B cell (primary cell): ENCODE measurements around the gene ANK3. TPM values are rescaled to one million over a fixed set of nuclear protein-coding genes. Genes with fewer than 3 reads are reported as not detected.

Experiments used
- ATAC-seq: fragments of 200-7000 bp; cut with Tn5 transposase; one replicate; pipeline ENCODE4 v1.10.0; 2021; ENCODE audit warnings: low read depth, mild to moderate bottlenecking, moderate number of reproducible peaks, moderate library complexity
- CTCF ChIA-PET: fragments of 350-600 bp; sonication (Branson Sonifier 250); formaldehyde crosslinking; loops from one replicate; lab custom pipeline; 2021; ENCODE audit warnings: antibody characterized with exemption, inconsistent platforms; lab: Charles Lee
- POLR2A ChIA-PET: fragments of 350-600 bp; sonication (Branson Sonifier 250); formaldehyde crosslinking; loops from one replicate; lab custom pipeline; 2021; ENCODE audit warnings: antibody characterized with exemption; lab: Charles Lee
- DNase-seq: peaks from one replicate; pipeline ENCODE4 v3.0.0; 2013
- H2AFZ ChIP-seq: 2 replicates; pipeline ENCODE4 v1.6.1; 2012; ENCODE audit warnings: mild to moderate bottlenecking, low read depth, low read length; ENCODE audit not compliant: insufficient read depth, poor library complexity, severe bottlenecking
- H3K27ac ChIP-seq, 2 donors: 1 replicate in 1 of 2; 2 replicates in 1 of 2; pipeline ENCODE4 v1.5.1; 2012 to 2013; ENCODE audit warnings: low read length in 2 of 2, mild to moderate bottlenecking in 2 of 2, moderate library complexity in 1 of 2
- H3K27me3 ChIP-seq, 4 experiments: fragments of 200-600 bp in 1 of 4; sonication (generic) in 1 of 4; replicated peaks in 1 of 4; 1 replicate in 2 of 4; 2 replicates in 2 of 4; pipeline versions ENCODE4 v1.6.1 to v1.7.0; 2013 to 2016; ENCODE audit warnings: low read length in 3 of 4, mild to moderate bottlenecking in 2 of 4, mixed read lengths in 1 of 4, moderate library complexity in 1 of 4; ENCODE audit not compliant: insufficient read depth in 4 of 4, control insufficient read depth in 3 of 4; ENCODE audit errors: control extremely low read depth in 1 of 4
- H3K36me3 ChIP-seq, 2 experiments: replicated peaks in 1 of 2; 1 replicate in 1 of 2; 2 replicates in 1 of 2; pipeline versions ENCODE4 v1.6.1 to v1.7.1; 2013; ENCODE audit warnings: low read length in 1 of 2; ENCODE audit not compliant: insufficient read depth in 2 of 2, control insufficient read depth in 1 of 2; ENCODE audit errors: control extremely low read depth in 1 of 2, extremely low read depth in 1 of 2
- H3K4me1 ChIP-seq, 2 donors: fragments of 200-600 bp in 1 of 2; sonication (generic) in 1 of 2; 1 replicate in 1 of 2; 2 replicates in 1 of 2; pipeline versions ENCODE4 v1.5.1 to v1.6.1; 2013 to 2017; ENCODE audit warnings: low read length in 2 of 2; ENCODE audit not compliant: control insufficient read depth in 2 of 2, insufficient read depth in 2 of 2
- H3K4me2 ChIP-seq: replicated peaks from 2 replicates; pipeline ENCODE3; 2012; ENCODE audit warnings: mild to moderate bottlenecking, low read depth, low read length; ENCODE audit not compliant: poor library complexity, severe bottlenecking
- H3K4me3 ChIP-seq, 5 experiments: fragments of 200-600 bp in 1 of 5; sonication (generic) in 1 of 5; 1 replicate in 3 of 5; 2 replicates in 2 of 5; pipeline versions ENCODE4 v1.5.1 to v1.7.0; 2011 to 2016; ENCODE audit warnings: low read length in 4 of 5, mild to moderate bottlenecking in 4 of 5, low read depth in 2 of 5, control low read depth in 1 of 5, moderate library complexity in 1 of 5; ENCODE audit not compliant: insufficient read depth in 1 of 5; ENCODE audit errors: control extremely low read depth in 1 of 5, extremely low read depth in 1 of 5
- H3K79me2 ChIP-seq: fragments of 200-600 bp; sonication (generic); one replicate; pipeline ENCODE4 v1.6.0; 2016; ENCODE audit warnings: low read length; ENCODE audit not compliant: control insufficient read depth, insufficient read depth
- H3K9ac ChIP-seq: fragments of 200-600 bp; sonication (generic); 2 replicates; pipeline ENCODE4 v1.6.1; 2017; ENCODE audit warnings: mild to moderate bottlenecking, low read length, moderate library complexity
- H3K9me3 ChIP-seq, 3 donors: one replicate each; pipeline versions ENCODE4 v1.6.1 to v1.7.1; 2013; ENCODE audit warnings: low read length in 2 of 3; ENCODE audit not compliant: control insufficient read depth in 2 of 3, insufficient read depth in 1 of 3; ENCODE audit errors: control extremely low read depth in 1 of 3
- H4K20me1 ChIP-seq: 2 replicates; pipeline ENCODE4 v1.6.0; 2012; ENCODE audit warnings: mild to moderate bottlenecking, low read length; ENCODE audit not compliant: insufficient read depth, control insufficient read depth, poor library complexity, severe bottlenecking
- H3K27ac Mint-ChIP-seq: one replicate; pipeline ENCODE4 v1.8.0; 2021; ENCODE audit warnings: mixed read lengths
- H3K27me3 Mint-ChIP-seq: one replicate; pipeline ENCODE4 v1.8.0; 2021; ENCODE audit warnings: mixed read lengths
- H3K4me1 Mint-ChIP-seq: one replicate; pipeline ENCODE4 v1.8.0; 2021; ENCODE audit warnings: mixed read lengths
- H3K4me3 Mint-ChIP-seq: one replicate; pipeline ENCODE4 v1.8.0; 2021; ENCODE audit warnings: mixed read lengths
- H3K9me3 Mint-ChIP-seq: one replicate; pipeline ENCODE4 v1.8.0; 2022; ENCODE audit warnings: mixed read lengths; ENCODE audit not compliant: insufficient read depth
- EZH2 ChIP-seq: IDR thresholded peaks from 2 replicates; pipeline ENCODE4 v1.6.1; 2012; ENCODE audit warnings: borderline replicate concordance, low read depth, mild to moderate bottlenecking, moderate library complexity, low read length; ENCODE audit not compliant: insufficient read depth, poor library complexity, severe bottlenecking
- WGBS: methylation state at CpG from one replicate; pipeline ENCODE4 v1.1.5; 2013; ENCODE audit warnings: missing lambda C conversion rate; ENCODE audit not compliant: insufficient coverage; 5-methylcytosine and 5-hydroxymethylcytosine counted together
- intact Hi-C: fragments of 100-400 bp; cut with micrococcal nuclease; formaldehyde crosslinking; loops from one replicate; pipeline ENCODE4 v1.10.0; 2022
- polyA plus RNA-seq: library from polyadenylated mRNA; depleted of rRNA; stranded (reverse); fragments of >200 nt; gene quantifications from 2 replicates; pipeline ENCODE4 v1.2.3, GENCODE V29; 2012
- total RNA-seq, 2 donors: library from RNA; stranded (reverse); fragments of 120-200 nt in 1 of 2; gene quantifications; 1 replicate in 1 of 2; 2 replicates in 1 of 2; pipeline versions ENCODE4 v1.2.3 to v1.2.4, GENCODE V29; 2013 to 2022
- TF ChIP-seq, protein P1 (sequence below): fragments of 200-600 bp; IDR thresholded peaks from one replicate; pipeline ENCODE4 v1.8.0; 2022; ENCODE audit warnings: antibody characterized with exemption, mild to moderate bottlenecking

Gene ANK3
- total and polyA plus RNA-seq, 2 donors (not counting 1 experiment from before 2014, with no cell fraction given): 4.9 to 21.6 TPM

DNA sequence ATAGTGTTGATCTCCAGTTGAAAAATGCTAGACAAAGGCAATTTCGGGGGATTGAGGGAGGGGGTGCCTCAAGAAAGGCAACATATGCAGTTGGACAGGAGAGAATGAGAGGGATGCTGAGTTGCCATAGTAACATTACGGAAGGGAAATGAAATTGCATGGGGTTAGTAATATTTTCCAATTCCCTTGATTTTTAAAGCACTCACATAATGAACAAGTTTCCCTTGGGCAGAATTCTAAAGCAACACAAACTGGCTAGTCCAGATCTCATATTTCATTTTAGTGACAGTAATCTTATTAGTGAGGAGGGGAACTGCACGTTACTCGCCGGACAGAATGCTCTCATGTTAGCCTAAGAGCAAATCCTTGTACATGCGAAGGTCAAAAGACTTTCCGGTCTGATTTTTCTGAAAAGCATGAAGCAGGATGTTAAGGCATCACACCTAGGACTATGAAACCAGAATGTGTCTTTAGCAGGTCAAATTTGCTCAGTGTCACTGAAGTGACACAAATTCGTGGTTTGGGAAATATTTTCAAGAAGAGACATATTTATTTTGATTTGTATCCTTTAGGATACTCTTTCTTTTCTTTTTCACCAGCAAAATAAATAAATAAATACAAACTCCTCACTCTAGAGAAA, 165.5 kb downstream of the ANK3 start:
- H3K79me2 ChIP-seq: no peaks in the 10 kb centered on the region
- H3K4me2 ChIP-seq: no peak overlapping the region
- H3K27ac ChIP-seq: no peak overlapping the region
- no peak for DNase-seq
- no peak for ATAC-seq
- H3K4me1 Mint-ChIP-seq: peaks cover 20% of the 10 kb centered on the region
- H3K9me3 ChIP-seq: no peaks in the 10 kb centered on the region
- H3K4me3 ChIP-seq: no peak overlapping the region
- H3K4me3 Mint-ChIP-seq: no peak overlapping the region
- no peaks in the 10 kb centered on the region for H3K36me3 ChIP-seq
- POLR2A ChIA-PET: no interaction called here
- H4K20me1 ChIP-seq: no peaks in the 10 kb centered on the region
- no peak overlapping the region for H2AFZ ChIP-seq
- no peak overlapping the region for H3K27ac Mint-ChIP-seq
- no peaks in the 10 kb centered on the region for H3K27me3 Mint-ChIP-seq
- H3K4me1 ChIP-seq: peaks cover 7 to 13% of the 10 kb centered on the region in 2 donors
- WGBS: 100% methylated on average over 3 of the region's 8 CpGs
- no peak overlapping the region for H3K9ac ChIP-seq
- no peaks in the 10 kb centered on the region for H3K9me3 Mint-ChIP-seq
- intact Hi-C loops: no loop called here
- CTCF ChIA-PET: interaction anchor here (0.7 to 1.1 kb wide), 2 partner anchors 13 to 20 kb away, joined by 3 read pairs; no protein-coding TSS in a partner anchor
- no peak for TF ChIP-seq EZH2
- TF ChIP-seq, protein P1, sequence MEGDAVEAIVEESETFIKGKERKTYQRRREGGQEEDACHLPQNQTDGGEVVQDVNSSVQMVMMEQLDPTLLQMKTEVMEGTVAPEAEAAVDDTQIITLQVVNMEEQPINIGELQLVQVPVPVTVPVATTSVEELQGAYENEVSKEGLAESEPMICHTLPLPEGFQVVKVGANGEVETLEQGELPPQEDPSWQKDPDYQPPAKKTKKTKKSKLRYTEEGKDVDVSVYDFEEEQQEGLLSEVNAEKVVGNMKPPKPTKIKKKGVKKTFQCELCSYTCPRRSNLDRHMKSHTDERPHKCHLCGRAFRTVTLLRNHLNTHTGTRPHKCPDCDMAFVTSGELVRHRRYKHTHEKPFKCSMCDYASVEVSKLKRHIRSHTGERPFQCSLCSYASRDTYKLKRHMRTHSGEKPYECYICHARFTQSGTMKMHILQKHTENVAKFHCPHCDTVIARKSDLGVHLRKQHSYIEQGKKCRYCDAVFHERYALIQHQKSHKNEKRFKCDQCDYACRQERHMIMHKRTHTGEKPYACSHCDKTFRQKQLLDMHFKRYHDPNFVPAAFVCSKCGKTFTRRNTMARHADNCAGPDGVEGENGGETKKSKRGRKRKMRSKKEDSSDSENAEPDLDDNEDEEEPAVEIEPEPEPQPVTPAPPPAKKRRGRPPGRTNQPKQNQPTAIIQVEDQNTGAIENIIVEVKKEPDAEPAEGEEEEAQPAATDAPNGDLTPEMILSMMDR: no peak
- no peaks in the 10 kb centered on the region for H3K27me3 ChIP-seq

DNA sequence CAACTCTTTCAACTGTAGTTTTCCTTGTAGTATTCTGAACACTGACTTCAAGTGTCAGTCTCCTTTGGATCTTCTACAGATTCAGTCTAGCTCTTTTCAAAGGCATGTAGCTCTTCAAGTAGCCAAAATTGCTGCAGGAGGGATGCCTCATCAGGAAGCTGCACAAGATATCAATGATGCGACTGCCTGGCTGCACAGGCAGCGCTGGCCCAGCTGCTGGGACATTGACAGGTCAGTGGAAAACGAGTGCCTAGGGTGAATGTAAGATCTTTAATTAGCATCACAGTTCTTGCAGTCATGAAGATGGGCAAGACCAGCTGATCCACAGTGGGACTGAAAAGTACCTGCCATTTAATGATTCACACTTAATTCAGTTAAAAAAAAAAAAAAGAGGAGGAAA, 167.6 kb downstream of the ANK3 start:
- Histone ChIP-seq H3K9ac (no peak overlapping the region), H3K4me1 (no peaks in the 10 kb centered on the region), H3K27me3 (no peaks in the 10 kb centered on the region), H3K27ac (no peak overlapping the region), H4K20me1 (no peaks in the 10 kb centered on the region), H3K4me3 (no peak overlapping the region), H3K36me3 (no peaks in the 10 kb centered on the region), H3K79me2 (no peaks in the 10 kb centered on the region), H3K4me2 (no peak overlapping the region), H2AFZ (no peak overlapping the region), H3K9me3 (no peaks in the 10 kb centered on the region)
- no peak overlapping the region for H3K4me3 Mint-ChIP-seq
- POLR2A ChIA-PET: no interaction called here
- no peaks in the 10 kb centered on the region for H3K27me3 Mint-ChIP-seq
- H3K4me1 Mint-ChIP-seq: peaks cover 30% of the 10 kb centered on the region
- CTCF ChIA-PET: interaction anchor here (0.7 to 1.4 kb wide), 5 partner anchors 9 to 18 kb away, joined by 3 to 7 read pairs (median 3); no protein-coding TSS in a partner anchor
- ATAC-seq (no peak), DNase-seq (no peak)
- no peak overlapping the region for H3K27ac Mint-ChIP-seq
- no peaks in the 10 kb centered on the region for H3K9me3 Mint-ChIP-seq
- intact Hi-C loops: no loop called here
- no peak for TF ChIP-seq EZH2
- TF ChIP-seq, protein P1: no peak
- 89% methylated on average over 3 of the region's 3 CpGs for WGBS
